DND-41 (cell line): ENCODE results near the gene SRSF3.

Experiments used
- ATAC-seq: fragments of 200-7000 bp; cut with Tn5 transposase; 3 replicates; pipeline ENCODE4 v1.9.1; 2021; ENCODE audit warnings: low read depth; ENCODE audit not compliant: insufficient read depth
- DNase-seq: peaks from one replicate; pipeline ENCODE4 v3.0.0-alpha.2; 2020
- H2AFZ ChIP-seq: 2 replicates; pipeline ENCODE4 v1.6.0; 2012; ENCODE audit warnings: low read depth, low read length
- H3K27ac ChIP-seq: 2 replicates; pipeline ENCODE4 v1.5.1; 2012; ENCODE audit warnings: low read length, inconsistent platforms
- H3K27me3 ChIP-seq: fragments of 200-600 bp; sonication (generic); 2 replicates; pipeline ENCODE4 v1.6.0; 2012; ENCODE audit warnings: low read length, mild to moderate bottlenecking, inconsistent platforms; ENCODE audit not compliant: insufficient read depth, poor library complexity
- H3K36me3 ChIP-seq: 2 replicates; pipeline ENCODE4 v1.5.1; 2012; ENCODE audit warnings: low read length, inconsistent platforms; ENCODE audit not compliant: insufficient read depth
- H3K4me1 ChIP-seq: 2 replicates; pipeline ENCODE4 v1.5.1; 2012; ENCODE audit warnings: mild to moderate bottlenecking, low read length; ENCODE audit not compliant: insufficient read depth
- H3K4me2 ChIP-seq: 2 replicates; pipeline ENCODE4 v1.6.0; 2012; ENCODE audit warnings: mild to moderate bottlenecking, moderate library complexity, low read length, inconsistent platforms; ENCODE audit not compliant: insufficient read depth
- H3K4me3 ChIP-seq, 2 experiments: fragments of 200-600 bp in 1 of 2; shearing (Covaris generic) in 1 of 2; 2 replicates each; pipeline ENCODE4 v1.5.1; 2012 to 2016; ENCODE audit warnings: inconsistent platforms in 2 of 2, low read length in 2 of 2, mild to moderate bottlenecking in 2 of 2, low read depth in 1 of 2, moderate library complexity in 1 of 2
- H3K79me2 ChIP-seq: 2 replicates; pipeline ENCODE4 v1.6.0; 2012; ENCODE audit warnings: low read length, inconsistent platforms; ENCODE audit not compliant: insufficient read depth
- H3K9ac ChIP-seq: 2 replicates; pipeline ENCODE4 v1.6.0; 2012; ENCODE audit warnings: low read depth, mild to moderate bottlenecking, inconsistent platforms, low read length, moderate library complexity
- H3K9me3 ChIP-seq: 2 replicates; pipeline ENCODE4 v1.5.1; 2012; ENCODE audit warnings: low read length, moderate library complexity, mild to moderate bottlenecking, inconsistent platforms; ENCODE audit not compliant: insufficient read depth, severe bottlenecking
- H4K20me1 ChIP-seq: 2 replicates; pipeline ENCODE4 v1.6.0; 2012; ENCODE audit warnings: low read length; ENCODE audit not compliant: insufficient read depth
- CTCF ChIP-seq: IDR thresholded peaks from 2 replicates; pipeline ENCODE4 v1.5.1; 2012; ENCODE audit warnings: borderline replicate concordance, low read length, moderate library complexity, mild to moderate bottlenecking; ENCODE audit not compliant: poor library complexity, severe bottlenecking; ENCODE audit errors: extremely low read depth
- EZH2 ChIP-seq: IDR thresholded peaks from 3 replicates; pipeline ENCODE4 v1.6.1; 2012; ENCODE audit warnings: borderline replicate concordance, low read depth, mild to moderate bottlenecking, moderate library complexity, low read length, inconsistent platforms; ENCODE audit not compliant: severe bottlenecking

Gene SRSF3

GRCh38 chr6:36597775-36598174, 3.6 kb downstream of the SRSF3 start:
- Histone ChIP-seq H3K27me3 (no peaks in the 10 kb centered on the region), H3K4me3 (peak overlapping the region; percentile 66 to 70; a peak in 3 of 4 replicates), H3K36me3 (peaks cover 82% of the 10 kb centered on the region), H3K4me2 (peak overlapping the region; percentile 75), H3K4me1 (peaks cover 71% of the 10 kb centered on the region), H3K79me2 (peaks cover 97% of the 10 kb centered on the region), H4K20me1 (peaks cover 79% of the 10 kb centered on the region), H3K9ac (peak overlapping the region; percentile 78), H2AFZ (no peak overlapping the region), H3K9me3 (no peaks in the 10 kb centered on the region), H3K27ac (peak overlapping the region; percentile 97)
- TF ChIP-seq EZH2 = no peak
- ATAC-seq = no peak
- DNase-seq = no peak

- Histone ChIP-seq H3K4me1 (peaks cover 71% of the 10 kb centered on the region), H3K4me2 (peak overlapping the region; percentile 75), H3K27ac (no peak overlapping the region), H3K9me3 (no peaks in the 10 kb centered on the region), H4K20me1 (peaks cover 85% of the 10 kb centered on the region), H3K79me2 (peaks cover 98% of the 10 kb centered on the region), H3K4me3 (peak overlapping the region; percentile 16 to 70; a peak in 3 of 4 replicates), H3K27me3 (no peaks in the 10 kb centered on the region), H3K36me3 (peaks cover 88% of the 10 kb centered on the region), H3K9ac (peak overlapping the region; percentile 78), H2AFZ (no peak overlapping the region)
- TF ChIP-seq EZH2 = no peak
- TF ChIP-seq CTCF = no peak
- ATAC-seq (no peak), DNase-seq (no peak)
Measured at GRCh38 chr6:36598326-36598725, 4.2 kb downstream of the SRSF3 start.

GRCh38 chr6:36598739-36599318, 4.7 kb downstream of the SRSF3 start:
- no peak for ATAC-seq
- H3K9me3 ChIP-seq = no peaks in the 10 kb centered on the region
- H3K36me3 ChIP-seq = peaks cover 93% of the 10 kb centered on the region
- TF ChIP-seq CTCF (peak; percentile 4), EZH2 (no peak)
- H3K4me1 ChIP-seq = peaks cover 70% of the 10 kb centered on the region
- H3K4me2 ChIP-seq = peak overlapping the region; percentile 75
- H3K27ac ChIP-seq = no peak overlapping the region
- DNase-seq = no peak
- peak overlapping the region; percentile 16 to 70; a peak in 3 of 4 replicates for H3K4me3 ChIP-seq
- H3K9ac ChIP-seq = peak overlapping the region; percentile 78; the same call in 1 of the 2 replicates
- H3K27me3 ChIP-seq = no peaks in the 10 kb centered on the region
- H4K20me1 ChIP-seq = peaks cover 90% of the 10 kb centered on the region
- H2AFZ ChIP-seq = no peak overlapping the region
- peaks cover 98% of the 10 kb centered on the region for H3K79me2 ChIP-seq

GRCh38 chr6:36599791-36600209, 5.6 kb downstream of the SRSF3 start:
- Histone ChIP-seq H3K4me2 (peak overlapping the region; percentile 75), H3K27ac (no peak overlapping the region), H3K27me3 (no peaks in the 10 kb centered on the region), H3K4me1 (peaks cover 76% of the 10 kb centered on the region), H3K79me2 (peaks cover 100% of the 10 kb centered on the region), H3K4me3 (peak overlapping the region in 1 of 2 experiments; percentile 70; a peak in 2 of 4 replicates), H2AFZ (no peak overlapping the region), H4K20me1 (peaks cover 98% of the 10 kb centered on the region), H3K9me3 (no peaks in the 10 kb centered on the region), H3K36me3 (peaks cover 99% of the 10 kb centered on the region), H3K9ac (peak overlapping the region; percentile 78; the same call in 1 of the 2 replicates)
- ATAC-seq (peak; percentile 38; the same call in 1 of the 3 replicates), DNase-seq (peak; percentile 39)
- TF ChIP-seq EZH2 = no peak
- no peak for TF ChIP-seq CTCF
